GM12878 (cell line): ENCODE data around the gene FOXO1. TPM values are rescaled to one million over a fixed set of nuclear protein-coding genes. Genes with fewer than 3 reads are reported as not detected.

Experiments used
- BCL11A ChIP-seq: IDR thresholded peaks from 2 replicates; pipeline ENCODE4 v1.6.1; 2011; ENCODE audit warnings: low read depth, low read length
- HDAC2 ChIP-seq: fragments of 200-600 bp; sonication (generic); IDR thresholded peaks from 2 replicates; pipeline ENCODE4 v1.6.1; 2017
- NFIC ChIP-seq: IDR thresholded peaks from 2 replicates; pipeline ENCODE4 v1.6.1; 2012; ENCODE audit warnings: low read depth, mild to moderate bottlenecking, inconsistent platforms, low read length, moderate library complexity
- NR2C1 ChIP-seq: fragments of 450-650 bp; IDR thresholded peaks from 2 replicates; pipeline ENCODE4 v1.6.1; 2017; ENCODE audit warnings: antibody characterized with exemption, mild to moderate bottlenecking, moderate library complexity
- ZNF384 ChIP-seq: IDR thresholded peaks from 2 replicates; pipeline ENCODE4 v1.6.1; 2012; ENCODE audit warnings: low read depth, mild to moderate bottlenecking, low read length, improper control_type of control experiment, borderline replicate concordance
- polyA plus RNA-seq, 11 experiments: library from polyadenylated mRNA; depleted of rRNA in 4 of 11; unstranded in 6 of 11; stranded (reverse) in 5 of 11; fragments of >200 nt; fragmentation: Nextera tagmentation in 4 of 11; fragmentation: Illumina TruSeq in 1 of 11; extraction: Ambion mirVana in 4 of 11; extraction: Trizol in 1 of 11; gene quantifications; 1 replicate in 1 of 11; 2 replicates in 10 of 11; pipeline versions ENCODE4 v1.2.1 to v1.2.3, GENCODE V29; 2011 to 2016; ENCODE audit warnings: inconsistent platforms in 2 of 11, missing spikeins in 2 of 11, low read depth in 1 of 11
- total RNA-seq, 4 experiments: library from RNA; depleted of rRNA in 3 of 4; stranded (reverse); fragments of >200 nt in 3 of 4; fragmentation: Illumina TruSeq in 1 of 4; extraction: Trizol in 1 of 4; gene quantifications; 2 replicates each; pipeline versions ENCODE4 v1.2.1 to v1.2.3, GENCODE V29; 2013 to 2021
- TF ChIP-seq, protein P1 (sequence below): IDR thresholded peaks from 2 replicates; pipeline ENCODE4 v1.6.1; 2012; ENCODE audit warnings: low read depth, low read length, improper control_type of control experiment
- TF ChIP-seq, protein P2 (sequence below): fragments of 450-650 bp; formaldehyde crosslinking; IDR thresholded peaks from 2 replicates; pipeline ENCODE4 v1.4.0; 2020; ENCODE audit warnings: mild to moderate bottlenecking, moderate library complexity
- TF ChIP-seq, protein P3 (sequence below): fragments of 450-650 bp; formaldehyde crosslinking; IDR thresholded peaks from 2 replicates; pipeline ENCODE4 v1.5.0; 2022; ENCODE audit warnings: mild to moderate bottlenecking, missing genetic modification characterization
- TF ChIP-seq, protein P4 (sequence below): fragments of 450-650 bp; IDR thresholded peaks from 2 replicates; pipeline ENCODE4 v1.6.1; 2018; ENCODE audit warnings: borderline replicate concordance, mild to moderate bottlenecking; ENCODE audit not compliant: partially characterized antibody
- TF ChIP-seq, protein P5 (sequence below): fragments of 450-650 bp; IDR thresholded peaks from 2 replicates; pipeline ENCODE4 v1.6.1; 2017; ENCODE audit warnings: mild to moderate bottlenecking, moderate library complexity
- TF ChIP-seq, protein P6 (sequence below): fragments of 150-350 bp; IDR thresholded peaks from 2 replicates; pipeline ENCODE4 v1.6.1; 2016; ENCODE audit warnings: low read depth, low read length

Gene FOXO1
- total and polyA plus RNA-seq, 10 of the 15 experiments (the other 5 are each of a cell fraction or from before 2014, with no cell fraction given): 0.58 to 8.3 (median 0.88) TPM

DNA sequence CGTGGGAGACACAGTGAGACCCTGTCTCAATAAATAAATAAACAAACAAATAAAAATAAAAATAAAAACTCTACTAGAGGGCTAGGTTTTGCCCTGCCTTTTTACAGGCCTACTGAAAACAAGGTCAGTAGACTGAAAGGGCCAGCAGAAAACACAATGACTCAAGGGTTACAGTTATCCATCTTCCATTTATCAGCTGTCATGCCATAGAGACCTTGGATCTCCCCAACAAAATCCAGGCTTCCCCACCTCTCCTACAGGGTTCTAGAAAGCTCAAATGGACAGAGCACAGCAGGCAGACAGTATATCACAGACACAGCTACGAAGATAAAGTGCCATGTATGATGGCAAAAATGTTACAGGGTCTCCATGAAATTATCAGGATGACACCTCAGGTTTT, 54.4 kb downstream of the FOXO1 start (continued):
- TF ChIP-seq, protein P1, sequence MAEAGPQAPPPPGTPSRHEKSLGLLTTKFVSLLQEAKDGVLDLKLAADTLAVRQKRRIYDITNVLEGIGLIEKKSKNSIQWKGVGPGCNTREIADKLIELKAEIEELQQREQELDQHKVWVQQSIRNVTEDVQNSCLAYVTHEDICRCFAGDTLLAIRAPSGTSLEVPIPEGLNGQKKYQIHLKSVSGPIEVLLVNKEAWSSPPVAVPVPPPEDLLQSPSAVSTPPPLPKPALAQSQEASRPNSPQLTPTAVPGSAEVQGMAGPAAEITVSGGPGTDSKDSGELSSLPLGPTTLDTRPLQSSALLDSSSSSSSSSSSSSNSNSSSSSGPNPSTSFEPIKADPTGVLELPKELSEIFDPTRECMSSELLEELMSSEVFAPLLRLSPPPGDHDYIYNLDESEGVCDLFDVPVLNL: no peak
- TF ChIP-seq, protein P2, sequence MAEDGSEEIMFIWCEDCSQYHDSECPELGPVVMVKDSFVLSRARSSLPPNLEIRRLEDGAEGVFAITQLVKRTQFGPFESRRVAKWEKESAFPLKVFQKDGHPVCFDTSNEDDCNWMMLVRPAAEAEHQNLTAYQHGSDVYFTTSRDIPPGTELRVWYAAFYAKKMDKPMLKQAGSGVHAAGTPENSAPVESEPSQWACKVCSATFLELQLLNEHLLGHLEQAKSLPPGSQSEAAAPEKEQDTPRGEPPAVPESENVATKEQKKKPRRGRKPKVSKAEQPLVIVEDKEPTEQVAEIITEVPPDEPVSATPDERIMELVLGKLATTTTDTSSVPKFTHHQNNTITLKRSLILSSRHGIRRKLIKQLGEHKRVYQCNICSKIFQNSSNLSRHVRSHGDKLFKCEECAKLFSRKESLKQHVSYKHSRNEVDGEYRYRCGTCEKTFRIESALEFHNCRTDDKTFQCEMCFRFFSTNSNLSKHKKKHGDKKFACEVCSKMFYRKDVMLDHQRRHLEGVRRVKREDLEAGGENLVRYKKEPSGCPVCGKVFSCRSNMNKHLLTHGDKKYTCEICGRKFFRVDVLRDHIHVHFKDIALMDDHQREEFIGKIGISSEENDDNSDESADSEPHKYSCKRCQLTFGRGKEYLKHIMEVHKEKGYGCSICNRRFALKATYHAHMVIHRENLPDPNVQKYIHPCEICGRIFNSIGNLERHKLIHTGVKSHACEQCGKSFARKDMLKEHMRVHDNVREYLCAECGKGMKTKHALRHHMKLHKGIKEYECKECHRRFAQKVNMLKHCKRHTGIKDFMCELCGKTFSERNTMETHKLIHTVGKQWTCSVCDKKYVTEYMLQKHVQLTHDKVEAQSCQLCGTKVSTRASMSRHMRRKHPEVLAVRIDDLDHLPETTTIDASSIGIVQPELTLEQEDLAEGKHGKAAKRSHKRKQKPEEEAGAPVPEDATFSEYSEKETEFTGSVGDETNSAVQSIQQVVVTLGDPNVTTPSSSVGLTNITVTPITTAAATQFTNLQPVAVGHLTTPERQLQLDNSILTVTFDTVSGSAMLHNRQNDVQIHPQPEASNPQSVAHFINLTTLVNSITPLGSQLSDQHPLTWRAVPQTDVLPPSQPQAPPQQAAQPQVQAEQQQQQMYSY (CRISPR knock-in tag): no peak
- TF ChIP-seq ZNF384 (no peak), NFIC (no peak), NR2C1 (no peak), BCL11A (no peak), HDAC2 (no peak)
- TF ChIP-seq, protein P3, sequence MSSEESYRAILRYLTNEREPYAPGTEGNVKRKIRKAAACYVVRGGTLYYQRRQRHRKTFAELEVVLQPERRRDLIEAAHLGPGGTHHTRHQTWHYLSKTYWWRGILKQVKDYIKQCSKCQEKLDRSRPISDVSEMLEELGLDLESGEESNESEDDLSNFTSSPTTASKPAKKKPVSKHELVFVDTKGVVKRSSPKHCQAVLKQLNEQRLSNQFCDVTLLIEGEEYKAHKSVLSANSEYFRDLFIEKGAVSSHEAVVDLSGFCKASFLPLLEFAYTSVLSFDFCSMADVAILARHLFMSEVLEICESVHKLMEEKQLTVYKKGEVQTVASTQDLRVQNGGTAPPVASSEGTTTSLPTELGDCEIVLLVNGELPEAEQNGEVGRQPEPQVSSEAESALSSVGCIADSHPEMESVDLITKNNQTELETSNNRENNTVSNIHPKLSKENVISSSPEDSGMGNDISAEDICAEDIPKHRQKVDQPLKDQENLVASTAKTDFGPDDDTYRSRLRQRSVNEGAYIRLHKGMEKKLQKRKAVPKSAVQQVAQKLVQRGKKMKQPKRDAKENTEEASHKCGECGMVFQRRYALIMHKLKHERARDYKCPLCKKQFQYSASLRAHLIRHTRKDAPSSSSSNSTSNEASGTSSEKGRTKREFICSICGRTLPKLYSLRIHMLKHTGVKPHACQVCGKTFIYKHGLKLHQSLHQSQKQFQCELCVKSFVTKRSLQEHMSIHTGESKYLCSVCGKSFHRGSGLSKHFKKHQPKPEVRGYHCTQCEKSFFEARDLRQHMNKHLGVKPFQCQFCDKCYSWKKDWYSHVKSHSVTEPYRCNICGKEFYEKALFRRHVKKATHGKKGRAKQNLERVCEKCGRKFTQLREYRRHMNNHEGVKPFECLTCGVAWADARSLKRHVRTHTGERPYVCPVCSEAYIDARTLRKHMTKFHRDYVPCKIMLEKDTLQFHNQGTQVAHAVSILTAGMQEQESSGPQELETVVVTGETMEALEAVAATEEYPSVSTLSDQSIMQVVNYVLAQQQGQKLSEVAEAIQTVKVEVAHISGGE (CRISPR knock-in tag): no peak
- TF ChIP-seq, protein P4, sequence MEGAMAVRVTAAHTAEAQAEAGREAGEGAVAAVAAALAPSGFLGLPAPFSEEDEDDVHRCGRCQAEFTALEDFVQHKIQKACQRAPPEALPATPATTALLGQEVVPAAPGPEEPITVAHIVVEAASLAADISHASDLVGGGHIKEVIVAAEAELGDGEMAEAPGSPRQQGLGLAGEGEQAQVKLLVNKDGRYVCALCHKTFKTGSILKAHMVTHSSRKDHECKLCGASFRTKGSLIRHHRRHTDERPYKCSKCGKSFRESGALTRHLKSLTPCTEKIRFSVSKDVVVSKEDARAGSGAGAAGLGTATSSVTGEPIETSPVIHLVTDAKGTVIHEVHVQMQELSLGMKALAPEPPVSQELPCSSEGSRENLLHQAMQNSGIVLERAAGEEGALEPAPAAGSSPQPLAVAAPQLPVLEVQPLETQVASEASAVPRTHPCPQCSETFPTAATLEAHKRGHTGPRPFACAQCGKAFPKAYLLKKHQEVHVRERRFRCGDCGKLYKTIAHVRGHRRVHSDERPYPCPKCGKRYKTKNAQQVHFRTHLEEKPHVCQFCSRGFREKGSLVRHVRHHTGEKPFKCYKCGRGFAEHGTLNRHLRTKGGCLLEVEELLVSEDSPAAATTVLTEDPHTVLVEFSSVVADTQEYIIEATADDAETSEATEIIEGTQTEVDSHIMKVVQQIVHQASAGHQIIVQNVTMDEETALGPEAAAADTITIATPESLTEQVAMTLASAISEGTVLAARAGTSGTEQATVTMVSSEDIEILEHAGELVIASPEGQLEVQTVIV: no peak
- TF ChIP-seq, protein P5, sequence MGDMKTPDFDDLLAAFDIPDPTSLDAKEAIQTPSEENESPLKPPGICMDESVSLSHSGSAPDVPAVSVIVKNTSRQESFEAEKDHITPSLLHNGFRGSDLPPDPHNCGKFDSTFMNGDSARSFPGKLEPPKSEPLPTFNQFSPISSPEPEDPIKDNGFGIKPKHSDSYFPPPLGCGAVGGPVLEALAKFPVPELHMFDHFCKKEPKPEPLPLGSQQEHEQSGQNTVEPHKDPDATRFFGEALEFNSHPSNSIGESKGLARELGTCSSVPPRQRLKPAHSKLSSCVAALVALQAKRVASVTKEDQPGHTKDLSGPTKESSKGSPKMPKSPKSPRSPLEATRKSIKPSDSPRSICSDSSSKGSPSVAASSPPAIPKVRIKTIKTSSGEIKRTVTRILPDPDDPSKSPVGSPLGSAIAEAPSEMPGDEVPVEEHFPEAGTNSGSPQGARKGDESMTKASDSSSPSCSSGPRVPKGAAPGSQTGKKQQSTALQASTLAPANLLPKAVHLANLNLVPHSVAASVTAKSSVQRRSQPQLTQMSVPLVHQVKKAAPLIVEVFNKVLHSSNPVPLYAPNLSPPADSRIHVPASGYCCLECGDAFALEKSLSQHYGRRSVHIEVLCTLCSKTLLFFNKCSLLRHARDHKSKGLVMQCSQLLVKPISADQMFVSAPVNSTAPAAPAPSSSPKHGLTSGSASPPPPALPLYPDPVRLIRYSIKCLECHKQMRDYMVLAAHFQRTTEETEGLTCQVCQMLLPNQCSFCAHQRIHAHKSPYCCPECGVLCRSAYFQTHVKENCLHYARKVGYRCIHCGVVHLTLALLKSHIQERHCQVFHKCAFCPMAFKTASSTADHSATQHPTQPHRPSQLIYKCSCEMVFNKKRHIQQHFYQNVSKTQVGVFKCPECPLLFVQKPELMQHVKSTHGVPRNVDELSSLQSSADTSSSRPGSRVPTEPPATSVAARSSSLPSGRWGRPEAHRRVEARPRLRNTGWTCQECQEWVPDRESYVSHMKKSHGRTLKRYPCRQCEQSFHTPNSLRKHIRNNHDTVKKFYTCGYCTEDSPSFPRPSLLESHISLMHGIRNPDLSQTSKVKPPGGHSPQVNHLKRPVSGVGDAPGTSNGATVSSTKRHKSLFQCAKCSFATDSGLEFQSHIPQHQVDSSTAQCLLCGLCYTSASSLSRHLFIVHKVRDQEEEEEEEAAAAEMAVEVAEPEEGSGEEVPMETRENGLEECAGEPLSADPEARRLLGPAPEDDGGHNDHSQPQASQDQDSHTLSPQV: no peak
- TF ChIP-seq, protein P6, sequence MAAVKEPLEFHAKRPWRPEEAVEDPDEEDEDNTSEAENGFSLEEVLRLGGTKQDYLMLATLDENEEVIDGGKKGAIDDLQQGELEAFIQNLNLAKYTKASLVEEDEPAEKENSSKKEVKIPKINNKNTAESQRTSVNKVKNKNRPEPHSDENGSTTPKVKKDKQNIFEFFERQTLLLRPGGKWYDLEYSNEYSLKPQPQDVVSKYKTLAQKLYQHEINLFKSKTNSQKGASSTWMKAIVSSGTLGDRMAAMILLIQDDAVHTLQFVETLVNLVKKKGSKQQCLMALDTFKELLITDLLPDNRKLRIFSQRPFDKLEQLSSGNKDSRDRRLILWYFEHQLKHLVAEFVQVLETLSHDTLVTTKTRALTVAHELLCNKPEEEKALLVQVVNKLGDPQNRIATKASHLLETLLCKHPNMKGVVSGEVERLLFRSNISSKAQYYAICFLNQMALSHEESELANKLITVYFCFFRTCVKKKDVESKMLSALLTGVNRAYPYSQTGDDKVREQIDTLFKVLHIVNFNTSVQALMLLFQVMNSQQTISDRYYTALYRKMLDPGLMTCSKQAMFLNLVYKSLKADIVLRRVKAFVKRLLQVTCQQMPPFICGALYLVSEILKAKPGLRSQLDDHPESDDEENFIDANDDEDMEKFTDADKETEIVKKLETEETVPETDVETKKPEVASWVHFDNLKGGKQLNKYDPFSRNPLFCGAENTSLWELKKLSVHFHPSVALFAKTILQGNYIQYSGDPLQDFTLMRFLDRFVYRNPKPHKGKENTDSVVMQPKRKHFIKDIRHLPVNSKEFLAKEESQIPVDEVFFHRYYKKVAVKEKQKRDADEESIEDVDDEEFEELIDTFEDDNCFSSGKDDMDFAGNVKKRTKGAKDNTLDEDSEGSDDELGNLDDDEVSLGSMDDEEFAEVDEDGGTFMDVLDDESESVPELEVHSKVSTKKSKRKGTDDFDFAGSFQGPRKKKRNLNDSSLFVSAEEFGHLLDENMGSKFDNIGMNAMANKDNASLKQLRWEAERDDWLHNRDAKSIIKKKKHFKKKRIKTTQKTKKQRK: no peak
